Dendritic cell treated with granulocyte-macrophage colony-stimulating factor and Interleukin-4, amounts not matched to agents 40 ng/mL and 50 ng/mL, for 4 days (primary cell): ENCODE measurements around the gene DGKQ.

ENCODE experiments used
- H3K27ac Mint-ChIP-seq: one replicate; pipeline ENCODE4 v1.8.0; 2022; ENCODE audit warnings: mild to moderate bottlenecking, mixed read lengths
- H3K27me3 Mint-ChIP-seq: one replicate; pipeline ENCODE4 v1.8.0; 2022; ENCODE audit warnings: mild to moderate bottlenecking, mixed read lengths
- H3K36me3 Mint-ChIP-seq: one replicate; pipeline ENCODE4 v1.8.0; 2022; ENCODE audit warnings: low read depth, mixed read lengths
- H3K4me1 Mint-ChIP-seq: one replicate; pipeline ENCODE4 v1.8.0; 2022; ENCODE audit warnings: low read depth, mixed read lengths
- H3K4me3 Mint-ChIP-seq: one replicate; pipeline ENCODE4 v1.8.0; 2022; ENCODE audit warnings: mild to moderate bottlenecking, moderate library complexity, mixed read lengths
- H3K9me3 Mint-ChIP-seq: one replicate; pipeline ENCODE4 v1.8.0; 2022; ENCODE audit warnings: mixed read lengths
- intact Hi-C: fragments of 100-400 bp; cut with micrococcal nuclease; formaldehyde crosslinking; loops from one replicate; pipeline ENCODE4 v1.15.0; 2022

The DGKQ gene

DNA sequence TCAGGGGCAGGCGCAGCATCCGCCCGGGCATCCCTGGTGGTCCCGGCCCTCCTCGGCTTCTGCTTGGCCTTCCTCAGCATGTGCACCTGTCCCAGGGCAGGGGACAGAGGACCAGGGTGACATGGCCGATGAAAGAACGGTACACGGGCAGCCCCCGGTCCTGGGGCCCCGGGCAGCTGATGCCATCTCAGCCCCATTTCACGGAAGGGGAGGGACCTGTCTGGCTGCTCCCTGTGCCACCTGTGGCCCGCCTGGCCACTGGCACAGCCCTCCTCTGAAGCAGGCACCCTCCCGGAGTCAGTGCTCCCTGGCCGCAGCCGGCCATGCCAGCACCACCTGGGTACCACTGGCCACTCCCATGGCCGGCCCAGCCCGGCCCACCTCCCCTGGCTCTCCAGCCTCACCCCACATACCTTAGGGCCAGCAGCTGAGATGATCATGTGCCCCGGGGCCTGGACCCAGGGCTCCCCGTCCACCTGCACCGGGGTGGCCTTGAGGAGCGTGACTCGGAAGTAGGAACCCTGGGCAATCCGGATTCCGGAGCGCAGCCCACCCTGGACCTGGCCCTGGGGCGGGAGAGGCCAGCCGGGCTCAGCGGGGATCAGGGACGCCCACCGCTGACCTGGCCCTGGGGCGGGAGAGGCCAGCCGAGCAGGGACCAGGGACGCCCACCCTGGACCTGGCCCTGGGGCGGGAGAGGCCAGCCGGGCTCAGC, 12.6 kb downstream of the DGKQ start:
- Mint-ChIP-seq H3K36me3 (peaks cover 100% of the 10 kb centered on the region), H3K27me3 (no peaks in the 10 kb centered on the region), H3K27ac (no peak overlapping the region), H3K9me3 (no peaks in the 10 kb centered on the region), H3K4me1 (no peaks in the 10 kb centered on the region), H3K4me3 (no peak overlapping the region)
- intact Hi-C loops = no loop called here

DNA sequence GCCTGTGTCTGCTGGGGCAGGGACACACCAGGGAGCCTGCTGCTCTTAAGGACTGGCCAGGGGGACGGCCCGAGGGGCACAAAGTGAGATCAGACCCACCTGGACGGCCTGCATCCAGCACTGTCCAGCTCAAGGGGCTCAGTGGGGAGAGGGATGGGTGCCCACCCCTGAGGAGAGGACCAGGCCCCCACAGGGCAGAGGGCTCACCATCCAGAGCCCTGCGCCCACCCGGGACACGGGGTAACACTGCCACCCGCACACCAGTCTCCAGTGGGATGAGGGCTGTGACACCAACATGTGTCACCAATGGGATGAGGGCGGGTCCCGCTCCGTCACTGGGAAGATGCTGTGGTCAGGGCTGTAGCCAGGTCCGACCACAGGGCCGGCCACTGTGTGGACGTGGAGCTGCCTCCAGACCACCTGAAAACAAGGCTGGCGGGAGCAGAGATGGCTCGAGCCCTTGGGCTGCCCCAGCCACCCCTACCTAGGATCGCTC, 13.2 kb downstream of the DGKQ start:
- H3K4me3 Mint-ChIP-seq = no peak overlapping the region
- peaks cover 100% of the 10 kb centered on the region for H3K36me3 Mint-ChIP-seq
- no peak overlapping the region for H3K27ac Mint-ChIP-seq
- intact Hi-C loops = no loop called here
- no peaks in the 10 kb centered on the region for H3K9me3 Mint-ChIP-seq
- no peaks in the 10 kb centered on the region for H3K4me1 Mint-ChIP-seq
- H3K27me3 Mint-ChIP-seq = no peaks in the 10 kb centered on the region

DNA sequence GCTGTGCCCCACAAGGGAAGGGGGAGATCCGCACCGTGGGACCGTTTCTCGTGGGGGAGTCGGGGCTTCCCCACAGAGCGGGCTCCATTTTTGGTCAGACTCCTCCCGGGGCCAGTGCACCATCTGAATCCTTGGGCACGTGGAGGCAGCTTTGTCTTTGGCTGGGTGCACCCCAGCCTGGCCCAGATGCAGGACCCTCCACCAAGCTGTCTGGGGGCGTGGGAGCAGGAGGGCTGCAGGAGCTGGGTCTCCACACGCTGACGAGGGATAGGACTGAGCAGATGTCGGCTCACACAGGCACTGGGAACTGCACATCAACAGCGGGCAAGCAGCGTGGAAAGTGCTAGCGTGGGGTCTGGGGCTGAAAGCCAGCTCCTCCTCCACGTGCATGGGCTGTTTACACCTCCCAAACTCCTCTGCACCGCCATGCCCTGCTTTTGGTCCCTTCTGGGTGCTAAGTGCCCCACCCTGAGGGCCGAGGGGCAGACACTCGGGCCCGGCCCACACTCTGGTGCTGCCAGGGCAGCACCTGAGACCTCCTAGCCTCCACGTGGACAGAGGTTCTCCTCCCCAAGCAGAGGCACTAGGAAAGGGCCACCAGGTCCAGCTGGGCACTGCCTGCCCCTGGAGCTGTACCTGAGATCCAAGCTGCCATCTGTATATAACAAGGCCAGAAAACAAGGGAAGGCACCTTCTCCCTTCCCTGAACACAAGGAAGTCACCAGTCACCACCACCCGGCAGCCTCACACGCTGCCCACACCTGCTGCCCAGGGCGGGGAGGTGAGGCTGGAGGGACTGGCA, 13.8 kb downstream of the DGKQ start:
- no peak overlapping the region for H3K27ac Mint-ChIP-seq
- intact Hi-C loops = no loop called here
- H3K9me3 Mint-ChIP-seq = no peaks in the 10 kb centered on the region
- no peaks in the 10 kb centered on the region for H3K27me3 Mint-ChIP-seq
- no peaks in the 10 kb centered on the region for H3K4me1 Mint-ChIP-seq
- no peak overlapping the region for H3K4me3 Mint-ChIP-seq
- H3K36me3 Mint-ChIP-seq = peaks cover 100% of the 10 kb centered on the region

DNA sequence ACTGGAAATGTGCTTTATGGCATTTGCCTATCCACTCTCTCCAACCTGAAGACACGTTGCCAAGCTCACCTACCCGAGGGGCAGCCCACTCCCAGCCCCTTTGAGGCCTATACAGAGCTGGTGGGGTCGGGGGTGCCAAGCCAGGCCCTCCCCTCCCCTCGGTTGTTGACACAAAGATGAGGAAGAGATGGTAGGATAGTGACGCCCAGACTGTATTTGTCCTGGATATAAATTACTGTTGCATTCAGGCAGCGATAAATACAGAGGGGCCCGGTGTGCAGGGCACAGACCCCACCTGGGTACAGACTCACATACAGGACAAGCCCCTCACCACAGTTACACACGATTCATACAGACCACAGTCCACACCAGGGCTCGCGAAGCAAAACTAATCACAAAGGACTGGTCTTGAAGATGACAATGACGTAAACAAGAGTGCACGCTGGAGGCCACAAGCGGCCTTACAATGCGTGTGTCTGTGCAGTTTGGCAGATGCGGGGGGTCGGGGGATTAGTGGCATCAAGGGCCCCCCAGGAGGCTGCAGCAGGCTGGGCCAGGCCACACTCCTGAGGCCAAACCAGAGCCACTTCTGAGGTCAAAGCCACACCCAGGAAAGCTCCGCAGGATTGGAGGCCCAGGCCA, 14.6 kb downstream of the DGKQ start:
- Mint-ChIP-seq H3K36me3 (peaks cover 100% of the 10 kb centered on the region), H3K4me3 (no peak overlapping the region), H3K4me1 (no peaks in the 10 kb centered on the region), H3K9me3 (no peaks in the 10 kb centered on the region), H3K27me3 (no peaks in the 10 kb centered on the region), H3K27ac (no peak overlapping the region)
- intact Hi-C loops = no loop called here

DNA sequence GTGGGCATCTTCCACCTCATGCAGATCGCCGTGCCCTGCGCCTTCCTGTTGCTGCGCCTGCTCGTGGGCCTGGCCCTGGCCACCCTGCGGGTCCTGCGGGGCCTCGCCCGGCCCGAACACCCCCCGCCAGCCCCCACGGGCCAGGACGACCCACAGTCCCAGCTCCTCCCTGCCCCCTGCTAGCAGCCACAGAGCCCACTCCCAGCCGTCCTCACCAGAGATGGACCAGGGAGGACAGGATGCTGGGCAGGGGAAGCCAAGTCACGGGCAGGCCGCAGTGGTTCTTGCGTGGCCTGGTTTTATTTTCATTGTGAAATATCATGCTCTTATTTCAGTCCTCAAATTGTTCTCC, 15.1 kb downstream of the DGKQ start:
- no peak overlapping the region for H3K4me3 Mint-ChIP-seq
- H3K36me3 Mint-ChIP-seq = peaks cover 100% of the 10 kb centered on the region
- no peaks in the 10 kb centered on the region for H3K27me3 Mint-ChIP-seq
- intact Hi-C loops = no loop called here
- no peaks in the 10 kb centered on the region for H3K4me1 Mint-ChIP-seq
- no peaks in the 10 kb centered on the region for H3K9me3 Mint-ChIP-seq
- no peak overlapping the region for H3K27ac Mint-ChIP-seq

DNA sequence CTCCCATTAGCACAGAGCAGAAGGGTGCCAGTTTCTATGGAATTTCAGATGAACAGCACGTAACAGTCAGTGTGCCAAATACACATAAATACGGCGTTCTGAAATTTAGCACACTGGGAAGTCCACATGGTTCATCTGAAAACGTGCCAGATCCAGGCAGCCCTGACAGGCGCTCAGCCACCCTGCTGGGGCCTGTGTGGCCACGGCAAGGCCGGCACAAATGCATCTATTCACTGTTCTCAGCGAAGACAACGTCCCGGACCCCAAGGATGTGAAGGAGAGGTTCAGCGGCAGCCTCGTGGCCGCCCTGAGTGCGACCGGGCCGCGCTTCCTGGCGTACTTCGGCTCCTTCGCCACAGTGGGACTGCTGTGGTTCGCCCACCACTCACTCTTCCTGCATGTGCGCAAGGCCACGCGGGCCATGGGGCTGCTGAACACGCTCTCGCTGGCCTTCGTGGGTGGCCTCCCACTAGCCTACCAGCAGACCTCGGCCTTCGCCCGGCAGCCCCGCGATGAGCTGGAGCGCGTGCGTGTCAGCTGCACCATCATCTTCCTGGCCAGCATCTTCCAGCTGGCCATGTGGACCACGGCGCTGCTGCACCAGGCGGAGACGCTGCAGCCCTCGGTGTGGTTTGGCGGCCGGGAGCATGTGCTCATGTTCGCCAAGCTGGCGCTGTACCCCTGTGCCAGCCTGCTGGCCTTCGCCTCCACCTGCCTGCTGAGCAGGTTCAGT, 15.6 kb downstream of the DGKQ start:
- intact Hi-C loops = no loop called here
- Mint-ChIP-seq H3K27ac (no peak overlapping the region), H3K27me3 (no peaks in the 10 kb centered on the region), H3K36me3 (peaks cover 100% of the 10 kb centered on the region), H3K4me3 (no peak overlapping the region), H3K4me1 (no peaks in the 10 kb centered on the region), H3K9me3 (no peaks in the 10 kb centered on the region)

DNA sequence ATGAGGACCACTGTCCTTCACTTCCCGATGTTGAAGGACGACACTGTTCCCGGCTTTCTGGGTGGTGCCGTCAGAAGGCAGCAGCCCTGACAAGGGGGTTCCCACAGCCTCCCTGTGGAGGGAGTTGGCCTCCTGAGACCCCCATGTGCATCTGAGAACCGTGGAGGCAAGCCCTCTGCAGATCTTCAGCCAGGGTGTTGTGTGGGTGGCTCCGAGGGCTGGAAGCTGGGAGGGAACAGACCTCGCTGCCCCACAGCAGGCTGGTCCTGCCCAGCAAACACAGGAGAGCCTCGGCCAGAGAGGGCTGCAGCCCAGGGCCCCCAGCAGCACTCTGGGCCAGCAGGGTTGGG, 16.2 kb downstream of the DGKQ start:
- no peak overlapping the region for H3K27ac Mint-ChIP-seq
- no peaks in the 10 kb centered on the region for H3K9me3 Mint-ChIP-seq
- intact Hi-C loops = no loop called here
- no peak overlapping the region for H3K4me3 Mint-ChIP-seq
- no peaks in the 10 kb centered on the region for H3K27me3 Mint-ChIP-seq
- H3K4me1 Mint-ChIP-seq = no peaks in the 10 kb centered on the region
- peaks cover 100% of the 10 kb centered on the region for H3K36me3 Mint-ChIP-seq

DNA sequence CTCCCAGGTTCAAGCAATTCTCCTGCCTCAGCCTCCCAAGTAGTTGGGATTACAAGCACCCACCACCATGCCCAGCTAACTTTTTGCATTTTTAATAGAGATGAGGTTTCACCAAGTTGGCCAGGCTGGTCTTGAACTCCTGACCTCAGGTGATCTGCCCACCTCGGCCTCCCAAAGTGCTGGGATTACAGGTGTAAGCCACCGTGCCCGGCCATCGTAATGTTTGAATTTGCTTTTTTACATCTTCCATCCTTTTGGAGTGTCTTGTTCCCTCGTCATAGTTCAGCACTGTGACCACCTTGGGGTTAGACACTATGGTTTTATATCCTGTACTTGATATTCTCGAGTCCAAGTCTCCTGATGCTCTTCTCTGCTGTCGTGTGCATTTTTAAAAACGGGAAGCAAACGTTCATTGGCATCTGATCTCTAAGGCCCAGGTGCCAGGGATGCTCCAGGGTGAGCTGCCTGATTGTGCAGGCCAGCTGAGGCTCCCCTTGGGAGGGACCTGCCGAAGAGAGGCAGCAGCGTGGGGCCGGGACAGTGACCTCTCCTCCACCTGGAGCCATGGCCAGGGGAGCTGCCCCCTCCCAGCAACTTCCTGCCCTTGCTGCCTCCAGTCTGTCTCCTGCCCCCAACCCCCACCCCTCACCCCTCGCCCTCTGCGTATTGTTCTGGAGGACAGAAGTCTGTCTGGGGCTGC, 16.7 kb downstream of the DGKQ start:
- Mint-ChIP-seq H3K27me3 (no peaks in the 10 kb centered on the region), H3K4me3 (no peak overlapping the region), H3K4me1 (no peaks in the 10 kb centered on the region), H3K27ac (no peak overlapping the region), H3K36me3 (peaks cover 100% of the 10 kb centered on the region), H3K9me3 (no peaks in the 10 kb centered on the region)
- intact Hi-C loops = no loop called here

DNA sequence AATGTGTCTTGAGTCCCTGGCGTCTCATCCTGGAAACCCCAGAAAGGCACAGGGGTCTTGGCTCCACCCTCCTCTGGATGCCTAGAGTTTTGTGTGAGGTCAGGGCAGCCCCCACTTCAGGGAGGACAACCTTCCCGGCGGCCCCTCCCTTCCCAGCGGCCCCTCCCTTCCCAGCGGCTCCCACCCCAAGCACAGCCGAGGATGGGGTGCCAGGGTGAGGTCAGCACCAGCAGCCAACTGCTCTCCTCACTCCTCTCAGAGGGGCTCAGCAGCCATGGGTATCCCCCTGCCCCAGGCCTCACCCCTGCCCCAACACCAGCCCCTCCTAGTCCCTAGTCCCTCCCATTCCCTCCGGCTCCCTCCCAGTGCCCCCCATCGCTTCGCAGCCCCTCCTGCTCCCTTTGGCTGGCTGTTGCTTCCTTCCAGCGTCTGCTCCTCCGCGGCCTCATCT, 17.4 kb downstream of the DGKQ start:
- no peak overlapping the region for H3K27ac Mint-ChIP-seq
- H3K27me3 Mint-ChIP-seq = no peaks in the 10 kb centered on the region
- H3K9me3 Mint-ChIP-seq = no peaks in the 10 kb centered on the region
- intact Hi-C loops = no loop called here
- peaks cover 100% of the 10 kb centered on the region for H3K36me3 Mint-ChIP-seq
- no peak overlapping the region for H3K4me3 Mint-ChIP-seq
- H3K4me1 Mint-ChIP-seq = no peaks in the 10 kb centered on the region

DNA sequence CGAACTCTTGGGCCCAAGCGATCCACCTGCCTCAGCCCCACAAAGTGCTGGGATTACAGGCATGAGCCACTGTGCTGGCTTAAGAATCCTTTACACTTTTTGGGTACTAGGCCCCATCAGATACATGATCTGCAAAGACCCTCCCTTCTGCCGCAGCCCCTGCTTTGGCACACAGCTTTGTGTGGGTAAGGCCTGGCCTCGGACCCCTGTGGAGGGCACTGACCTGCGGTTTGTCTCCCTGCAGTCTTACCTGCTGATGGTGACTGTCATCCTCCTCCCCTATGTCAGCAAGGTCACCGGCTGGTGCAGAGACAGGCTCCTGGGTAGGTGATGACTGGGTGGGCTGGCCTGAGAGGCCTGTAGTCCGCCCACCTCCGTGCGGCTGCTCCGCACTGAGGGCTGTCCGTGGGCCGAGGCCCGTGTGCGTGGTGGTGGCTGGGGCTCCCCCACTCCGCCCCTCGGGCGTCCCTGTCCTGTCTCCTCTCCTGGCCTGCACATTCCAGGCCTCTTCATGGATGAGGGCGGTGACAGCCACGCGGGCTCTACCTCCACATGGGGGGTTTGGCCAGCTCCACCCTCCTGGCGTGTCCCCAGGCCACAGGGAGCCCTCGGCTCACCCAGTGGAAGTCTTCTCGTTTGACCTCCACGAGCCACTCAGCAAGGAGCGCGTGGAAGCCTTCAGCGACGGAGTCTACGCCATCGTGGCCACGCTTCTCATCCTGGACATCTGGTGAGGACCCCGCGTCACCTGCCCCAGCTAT, 18.0 kb downstream of the DGKQ start:
- intact Hi-C loops = no loop called here
- Mint-ChIP-seq H3K9me3 (no peaks in the 10 kb centered on the region), H3K27ac (no peak overlapping the region), H3K4me3 (no peak overlapping the region), H3K36me3 (peaks cover 100% of the 10 kb centered on the region), H3K27me3 (no peaks in the 10 kb centered on the region), H3K4me1 (no peaks in the 10 kb centered on the region)

DNA sequence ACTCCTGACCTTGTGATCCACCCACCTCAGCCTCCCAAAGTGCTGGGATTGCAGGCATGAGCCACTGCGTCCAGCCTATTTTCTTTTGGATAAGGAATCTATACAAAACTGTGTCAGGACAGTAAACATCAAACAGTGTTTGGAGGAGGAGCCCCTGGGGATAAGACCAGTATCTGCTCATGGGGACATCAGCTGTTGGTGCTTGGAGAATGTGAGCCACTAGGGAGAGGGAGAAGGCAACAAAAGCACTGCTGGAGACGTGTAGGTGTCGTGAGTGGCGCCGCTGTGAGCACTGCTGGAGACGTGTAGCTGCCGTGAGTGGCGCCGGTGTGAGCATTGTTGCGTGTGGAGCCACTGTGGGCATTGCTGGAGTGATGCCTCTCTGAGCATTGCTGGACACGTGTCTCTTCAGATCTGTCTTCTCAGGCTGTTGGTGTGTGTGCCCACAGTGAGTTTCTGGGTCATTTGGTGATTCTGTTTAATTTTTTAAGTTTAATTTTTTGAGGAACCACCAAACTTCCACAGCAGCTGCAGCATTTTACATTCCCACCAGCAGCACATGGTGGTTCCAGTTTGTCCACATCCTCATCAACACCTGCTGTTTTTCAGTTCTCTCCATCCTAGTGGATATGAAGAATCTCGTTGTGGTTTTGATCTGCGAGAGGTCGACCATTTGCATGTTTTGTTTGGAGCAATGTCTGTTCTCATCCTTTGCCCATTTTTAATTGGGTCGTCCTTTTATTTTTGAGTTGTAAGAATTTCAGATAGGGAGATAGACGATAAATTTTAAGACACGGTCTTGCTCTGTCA, 19.0 kb downstream of the DGKQ start:
- no peaks in the 10 kb centered on the region for H3K27me3 Mint-ChIP-seq
- H3K9me3 Mint-ChIP-seq = no peaks in the 10 kb centered on the region
- intact Hi-C loops = no loop called here
- no peak overlapping the region for H3K27ac Mint-ChIP-seq
- no peak overlapping the region for H3K4me3 Mint-ChIP-seq
- no peaks in the 10 kb centered on the region for H3K4me1 Mint-ChIP-seq
- H3K36me3 Mint-ChIP-seq = peaks cover 93% of the 10 kb centered on the region

DNA sequence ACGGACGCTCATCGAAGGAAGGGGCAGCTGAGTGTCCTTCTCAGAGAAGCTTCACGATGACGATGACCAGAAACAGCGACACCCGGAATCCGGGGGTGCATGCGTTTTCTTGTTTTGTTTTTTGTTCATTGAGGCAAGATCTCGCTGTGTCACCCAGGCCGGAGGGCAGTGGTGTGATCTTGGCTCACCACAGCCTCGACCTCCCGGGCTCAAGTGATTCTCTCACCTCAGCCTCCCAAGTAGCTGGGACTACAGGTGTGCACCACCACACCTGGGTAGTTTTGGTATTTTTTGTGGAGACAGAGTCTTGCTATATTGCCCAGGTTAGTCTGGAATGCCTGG, 19.8 kb downstream of the DGKQ start:
- Mint-ChIP-seq H3K27ac (no peak overlapping the region), H3K4me3 (no peak overlapping the region), H3K9me3 (no peaks in the 10 kb centered on the region), H3K4me1 (no peaks in the 10 kb centered on the region), H3K36me3 (peaks cover 84% of the 10 kb centered on the region), H3K27me3 (no peaks in the 10 kb centered on the region)
- intact Hi-C loops = no loop called here
